SK-N-SH treated with all-trans-retinoic acid at 6 μM for 48 hours (cell line): ENCODE data around the gene NOLC1.

Source experiments
- PATZ1 ChIP-seq: fragments of 250-450 bp; sonication (Bioruptor Pico); IDR thresholded peaks from 2 replicates; pipeline ENCODE4 v1.8.0; 2020; ENCODE audit warnings: mild to moderate bottlenecking, moderate library complexity, borderline replicate concordance
- TSHZ2 ChIP-seq: fragments of 250-450 bp; sonication (Bioruptor Pico); IDR thresholded peaks from 2 replicates; pipeline ENCODE4 v1.5.0; 2020; ENCODE audit warnings: mild to moderate bottlenecking, moderate library complexity
- ZFP3 ChIP-seq: fragments of 250-450 bp; sonication (Bioruptor Pico); IDR thresholded peaks from 2 replicates; pipeline ENCODE4 v1.5.0; 2020; ENCODE audit warnings: mild to moderate bottlenecking, moderate library complexity
- ZNF70 ChIP-seq: fragments of 450-650 bp; formaldehyde crosslinking; IDR thresholded peaks from 2 replicates; pipeline ENCODE4 v1.5.0; 2020; ENCODE audit warnings: mild to moderate bottlenecking, moderate library complexity

The NOLC1 gene

GRCh38 chr10:102211615-102212299 is 59.6 kb downstream of the NOLC1 start (continued):
- no peak for TF ChIP-seq TSHZ2
- TF ChIP-seq ZFP3 (CRISPR knock-in tag): no peak
- no peak for TF ChIP-seq PATZ1 (CRISPR knock-in tag)
- no peak for TF ChIP-seq ZNF70 (CRISPR knock-in tag)
- TF ChIP-seq, all 23 proteins: peak for 0
